Lung microvascular endothelial cell (primary cell): ENCODE data around the gene SLC25A40. TPM values are rescaled to one million over a fixed set of nuclear protein-coding genes. Genes with fewer than 3 reads are reported as not detected.
A peak's percentile ranks its signal among the peaks of the same experiment; 100 is the strongest.
"Not testable (repeated sequence)": the region's sequence is repeated elsewhere in the genome, so short reads cannot be mapped to it uniquely, and the experiment has no call there.

Experiments
- DNase-seq, 2 donors: peaks; one replicate each; pipeline versions ENCODE4 v3.0.0 to v3.0.0-alpha.2; 2010; ENCODE audit warnings: low read depth in 2 of 2
- total RNA-seq: library from RNA; depleted of rRNA; stranded (reverse); fragments of >200 nt; gene quantifications from 2 replicates; pipeline ENCODE4 v1.2.1, GENCODE V29; 2014

Gene SLC25A40
- total RNA-seq, 1 donor from 2014 or later = 5.2 TPM

DNA sequence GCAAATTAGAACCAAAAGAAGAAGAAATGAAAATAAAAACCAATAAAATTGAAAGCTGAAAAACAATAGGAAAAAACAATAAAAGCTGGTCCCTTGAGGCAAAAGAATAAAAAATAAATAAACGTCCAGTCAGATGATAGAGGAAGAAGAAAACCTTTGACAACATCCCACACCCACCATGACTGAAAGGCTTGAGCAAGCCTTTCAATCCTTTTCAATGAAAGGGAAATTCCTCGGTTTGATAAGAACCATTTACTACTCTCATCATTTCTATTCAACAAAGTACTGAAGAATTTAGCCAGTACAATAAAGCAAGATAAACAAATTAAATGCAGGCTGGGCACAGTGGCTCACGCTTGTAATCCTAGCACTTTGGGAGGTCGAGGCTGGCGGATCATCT, 3.8 kb downstream of the SLC25A40 start:
- DNase-seq = no peak

GRCh38 chr7:87870471-87870870, 5.7 kb downstream of the SLC25A40 start:
- no peak for DNase-seq

GRCh38 chr7:87866533-87866932, 9.6 kb downstream of the SLC25A40 start:
- not testable (repeated sequence) for DNase-seq

- DNase-seq = no peak
These were observed 10.1 kb downstream of the SLC25A40 start for GRCh38 chr7:87866089-87866488.

DNA sequence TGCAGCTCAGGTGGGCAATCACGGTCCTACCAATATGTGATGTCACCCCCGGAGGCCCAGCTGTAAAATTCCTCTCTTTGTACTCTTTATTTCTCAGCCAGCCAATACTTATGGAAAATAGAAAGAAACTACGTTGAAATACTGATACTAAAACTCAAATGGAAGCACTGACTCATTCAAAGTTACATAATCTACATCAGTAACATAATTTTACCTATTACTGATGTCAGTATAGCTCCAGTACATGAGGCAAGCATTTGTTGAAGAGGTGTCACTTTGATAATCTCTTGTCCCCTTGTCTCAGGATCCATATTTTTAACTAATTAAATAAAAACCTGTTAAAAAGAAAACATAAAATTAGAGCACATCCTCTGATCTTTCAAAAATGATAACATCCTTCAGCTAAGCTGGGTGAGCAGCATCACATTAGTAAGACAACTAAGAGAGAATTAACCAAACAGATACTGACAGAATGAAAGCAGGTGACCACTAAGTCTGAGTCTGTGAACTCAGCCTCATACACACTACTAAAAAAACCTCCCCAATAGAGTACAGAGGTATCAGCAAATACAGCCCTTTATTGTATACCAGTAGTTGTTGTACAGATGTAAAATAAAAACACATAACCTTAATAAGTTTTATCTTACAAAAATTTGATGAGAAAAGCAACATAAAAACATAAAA, 17.6 kb downstream of the SLC25A40 start:
- DNase-seq = no peak

- DNase-seq = no peak
These were observed 22.8 kb downstream of the SLC25A40 start for GRCh38 chr7:87853237-87853864.

DNA sequence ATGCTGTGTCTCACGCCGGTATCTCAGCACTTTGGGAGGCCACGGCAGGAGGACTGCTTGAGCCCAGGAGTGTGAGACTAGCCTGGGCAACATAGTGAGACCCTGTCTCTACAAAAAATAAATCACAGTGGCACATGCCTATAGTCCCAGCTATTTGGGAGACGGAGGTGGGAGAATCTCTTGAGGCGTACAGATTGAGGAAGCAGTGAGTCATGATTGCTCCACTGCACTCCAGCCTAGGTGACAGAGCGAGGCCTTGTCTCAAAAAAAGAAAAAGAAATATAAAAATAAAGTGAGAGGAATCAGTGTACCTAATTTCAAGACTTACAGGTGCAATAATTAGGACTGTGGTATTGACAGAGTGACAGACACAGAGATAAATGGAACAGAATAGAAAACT, 23.9 kb downstream of the SLC25A40 start:
- DNase-seq = peak in 1 of 2 donors; percentile 31

- DNase-seq = no peak
These were observed 25.1 kb downstream of the SLC25A40 start for GRCh38 chr7:87850836-87851593.

GRCh38 chr7:87837597-87837996, 38.6 kb downstream of the SLC25A40 start:
- no peak for DNase-seq

- no peak for DNase-seq
These were observed 43.0 kb downstream of the SLC25A40 start for GRCh38 chr7:87833130-87833529.

DNA sequence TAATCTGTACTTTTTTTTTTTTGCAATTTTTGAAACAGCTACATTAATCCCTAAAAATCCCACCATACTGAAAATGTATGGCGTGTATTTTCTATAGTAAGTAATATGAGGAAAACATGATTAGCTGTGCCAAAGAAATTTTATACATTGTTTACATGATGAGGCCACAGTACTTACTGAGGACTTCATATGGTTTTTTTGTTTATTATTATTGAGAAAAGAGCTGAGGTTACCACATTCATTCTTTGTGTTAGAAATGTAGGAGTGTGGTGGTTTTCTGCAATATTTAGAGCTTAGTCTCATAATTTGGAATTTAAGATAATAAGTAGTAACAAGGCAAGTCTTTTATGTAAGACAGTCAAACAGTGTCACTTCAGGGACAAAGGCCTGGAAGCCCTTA, 45.1 kb downstream of the SLC25A40 start:
- no peak for DNase-seq

DNA sequence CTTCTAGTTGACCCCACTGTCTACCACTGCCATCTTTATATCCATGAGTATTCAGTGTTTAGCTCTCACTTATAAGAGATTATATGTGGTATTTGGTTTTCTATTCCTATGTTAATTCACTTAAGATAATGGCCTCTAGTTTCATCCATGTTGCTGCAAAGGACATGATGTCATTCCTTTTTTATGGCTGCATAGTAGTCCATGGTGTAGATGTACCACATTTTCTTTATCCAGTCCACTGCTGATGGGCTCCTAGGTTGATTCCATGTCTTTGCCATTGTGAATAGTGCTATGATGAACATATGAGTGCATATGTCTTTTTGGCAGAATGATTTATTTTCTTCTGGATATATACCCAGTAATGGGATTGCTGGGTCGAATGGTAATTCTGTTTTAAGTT, 47.8 kb downstream of the SLC25A40 start:
- DNase-seq = not testable (repeated sequence)

GRCh38 chr7:87825369-87825768, 50.8 kb downstream of the SLC25A40 start:
- not testable (repeated sequence) for DNase-seq

- DNase-seq = not testable (repeated sequence)
These were observed 54.1 kb downstream of the SLC25A40 start for GRCh38 chr7:87822056-87822455.

DNA sequence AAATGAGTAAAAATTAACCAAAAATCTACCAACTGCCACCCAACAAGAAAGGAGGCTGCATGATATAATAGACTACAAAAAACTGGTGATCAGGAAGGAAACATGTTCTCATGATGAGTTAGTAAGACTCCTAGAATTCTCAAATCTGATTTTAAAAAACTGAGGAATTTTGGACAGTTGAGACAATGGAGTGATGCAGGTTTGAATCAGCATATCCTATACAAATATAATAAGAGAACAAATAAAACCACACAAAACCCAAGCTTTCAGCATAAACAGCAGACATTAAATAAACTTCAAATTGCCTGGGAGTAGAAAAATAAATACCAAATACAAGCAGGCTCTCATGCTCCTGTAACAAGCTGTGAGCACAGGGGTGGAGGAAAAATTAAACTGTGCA, 57.8 kb downstream of the SLC25A40 start:
- DNase-seq = peak in 1 of 2 donors; percentile 51

DNA sequence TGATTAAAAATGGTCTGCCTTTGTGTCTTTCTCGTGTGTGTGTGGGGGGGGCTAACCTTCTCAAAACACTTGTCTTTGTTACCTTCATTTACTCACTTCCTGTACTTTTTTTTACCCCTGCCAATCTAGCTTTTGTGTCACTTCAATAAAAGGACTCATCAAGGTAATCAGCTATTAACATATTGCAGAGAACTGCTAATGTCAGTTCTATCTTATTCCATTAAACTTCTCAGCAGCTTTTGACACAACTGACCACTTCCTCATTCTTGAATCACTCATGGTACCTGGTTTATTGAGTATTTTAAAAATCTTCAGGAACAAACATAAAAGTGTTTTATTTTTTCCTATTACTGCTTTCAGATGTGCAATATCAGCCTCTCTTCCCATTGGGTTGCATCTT, 59.8 kb downstream of the SLC25A40 start:
- DNase-seq = no peak

DNA sequence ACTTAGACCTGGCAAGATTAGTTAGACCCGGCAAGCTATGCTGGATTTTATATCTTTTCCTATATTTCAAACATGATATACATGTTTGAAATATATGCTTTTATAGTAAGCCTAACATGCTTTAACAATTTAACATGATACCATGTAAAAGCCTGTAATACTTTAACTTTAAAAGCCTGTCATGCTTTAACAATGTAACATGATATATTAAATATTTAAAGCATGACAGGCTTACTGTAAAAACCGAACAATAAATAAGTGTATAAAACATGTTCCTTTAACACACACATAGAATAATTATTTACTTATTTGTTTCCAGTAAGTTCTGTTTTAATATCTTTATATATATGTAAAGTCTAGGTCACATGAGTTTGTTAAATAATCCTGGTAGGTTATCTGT, 65.4 kb downstream of the SLC25A40 start:
- DNase-seq = no peak

DNA sequence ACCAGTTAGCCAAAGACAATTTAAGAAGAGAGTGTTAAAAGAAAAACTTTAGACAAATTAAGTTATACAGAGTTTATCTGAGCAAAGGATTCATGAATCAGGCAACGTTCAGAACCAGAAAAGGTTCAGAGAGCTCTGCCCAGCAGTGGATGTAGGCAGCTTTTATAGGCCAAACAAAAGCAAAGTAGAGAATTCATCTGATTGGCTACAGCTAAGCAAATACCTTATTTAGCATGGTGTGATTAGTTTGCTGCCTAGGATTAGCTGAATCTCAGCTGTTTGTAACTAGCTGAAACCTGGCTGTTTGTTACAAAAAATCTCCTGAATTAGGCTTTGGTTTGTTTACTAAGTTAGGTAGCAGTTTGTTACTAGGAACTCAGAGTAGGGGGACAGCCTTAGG, 66.0 kb downstream of the SLC25A40 start:
- no peak for DNase-seq

DNA sequence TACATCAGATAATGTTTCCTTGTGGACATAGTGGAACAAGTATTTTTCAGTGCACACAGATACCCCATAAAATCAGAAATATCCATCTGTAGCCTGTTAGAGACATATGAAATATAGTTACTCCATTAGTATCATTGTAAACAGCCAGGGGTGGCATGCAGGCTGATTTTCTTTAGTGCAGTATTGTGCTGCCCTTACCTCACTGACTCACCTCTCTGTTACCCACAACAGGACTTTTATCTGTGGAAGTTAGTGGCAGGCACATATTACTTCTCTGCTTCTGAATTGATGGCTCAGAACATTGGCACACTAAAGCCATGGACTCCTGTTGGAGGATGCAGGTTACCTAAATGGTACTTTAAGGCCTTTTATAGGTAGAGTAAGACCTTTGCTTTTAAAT, 70.0 kb downstream of the SLC25A40 start:
- no peak for DNase-seq

GRCh38 chr7:87797798-87798403, 78.3 kb downstream of the SLC25A40 start:
- DNase-seq = peak; percentile 73 to 75

DNA sequence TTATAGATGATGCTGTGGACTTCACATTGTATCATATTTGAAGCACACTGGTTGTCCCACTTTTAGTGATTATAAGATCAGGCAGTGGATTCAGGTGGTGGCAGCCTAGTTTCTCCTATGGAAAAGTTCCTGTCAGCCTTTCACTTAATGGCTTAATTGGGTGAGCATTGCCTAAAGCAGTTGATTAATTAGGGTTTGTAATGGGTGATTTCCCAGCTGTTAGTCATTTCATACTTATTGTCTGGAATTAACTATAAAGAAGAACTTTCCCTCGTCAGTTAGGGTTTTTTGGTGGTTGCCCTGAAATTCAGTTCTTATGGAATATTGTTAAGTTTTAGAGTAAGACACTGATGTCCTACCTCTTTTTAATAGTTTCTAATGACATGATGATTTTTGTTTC, 78.8 kb downstream of the SLC25A40 start:
- no peak for DNase-seq

DNA sequence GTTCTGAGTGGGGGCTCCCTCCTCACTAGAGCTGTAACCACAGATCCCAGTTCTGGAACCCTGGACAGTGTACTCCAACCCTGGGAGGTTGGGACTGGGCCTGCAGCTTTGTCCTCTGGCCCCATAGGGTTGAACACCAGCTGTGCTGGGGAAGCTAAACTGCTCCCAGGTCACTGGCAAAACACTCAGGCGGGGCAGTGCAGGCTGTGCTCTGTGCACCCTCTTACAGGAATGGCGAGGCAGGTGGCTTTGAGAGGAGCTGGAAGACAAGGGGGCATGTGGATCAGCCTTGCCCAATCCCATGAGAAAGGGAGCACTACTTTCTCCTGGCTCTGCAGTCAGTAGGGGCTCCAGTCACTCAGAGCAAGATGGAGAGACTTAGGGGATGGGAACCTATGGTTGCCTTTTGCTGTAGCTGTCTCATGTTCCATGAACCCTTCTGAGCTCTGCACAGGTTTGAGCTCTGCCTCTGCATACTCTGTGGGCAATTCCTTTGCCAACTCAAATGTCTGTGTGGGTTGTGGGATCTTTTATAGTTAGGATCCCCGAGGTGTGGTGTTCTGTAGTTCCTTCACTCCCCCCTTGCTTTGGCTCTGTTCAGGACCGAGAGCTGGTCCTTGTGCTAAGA, 90.7 kb downstream of the SLC25A40 start:
- no peak for DNase-seq
